ENCODE measurements around the gene FAM241B. TPM values are rescaled to one million over a fixed set of nuclear protein-coding genes. Genes with fewer than 3 reads are reported as not detected.

Gene FAM241B
- total RNA-seq, 1 experiment from 2014 or later, result 24.4 TPM

DNA sequence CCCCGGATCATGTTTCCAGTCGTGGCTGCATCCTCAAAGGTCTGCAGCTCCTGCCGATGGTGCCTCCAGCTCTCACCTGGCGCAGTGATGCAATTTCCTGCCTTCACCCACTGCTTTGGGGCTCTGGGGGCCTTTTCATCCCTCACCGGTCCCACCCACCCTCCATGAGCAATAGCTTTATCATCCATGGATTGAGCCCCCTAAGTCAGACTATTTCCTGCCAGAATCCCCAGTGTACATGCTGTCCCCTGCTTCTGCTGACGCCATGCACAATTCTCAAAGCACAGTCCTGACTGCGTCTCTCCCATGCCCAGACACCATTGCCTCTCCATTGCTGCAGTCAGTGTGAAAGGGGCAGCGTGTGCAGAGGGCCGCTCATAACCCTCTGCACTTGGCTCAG, 49.7 kb downstream of the FAM241B start (continued):
- TF ChIP-seq, protein P1, sequence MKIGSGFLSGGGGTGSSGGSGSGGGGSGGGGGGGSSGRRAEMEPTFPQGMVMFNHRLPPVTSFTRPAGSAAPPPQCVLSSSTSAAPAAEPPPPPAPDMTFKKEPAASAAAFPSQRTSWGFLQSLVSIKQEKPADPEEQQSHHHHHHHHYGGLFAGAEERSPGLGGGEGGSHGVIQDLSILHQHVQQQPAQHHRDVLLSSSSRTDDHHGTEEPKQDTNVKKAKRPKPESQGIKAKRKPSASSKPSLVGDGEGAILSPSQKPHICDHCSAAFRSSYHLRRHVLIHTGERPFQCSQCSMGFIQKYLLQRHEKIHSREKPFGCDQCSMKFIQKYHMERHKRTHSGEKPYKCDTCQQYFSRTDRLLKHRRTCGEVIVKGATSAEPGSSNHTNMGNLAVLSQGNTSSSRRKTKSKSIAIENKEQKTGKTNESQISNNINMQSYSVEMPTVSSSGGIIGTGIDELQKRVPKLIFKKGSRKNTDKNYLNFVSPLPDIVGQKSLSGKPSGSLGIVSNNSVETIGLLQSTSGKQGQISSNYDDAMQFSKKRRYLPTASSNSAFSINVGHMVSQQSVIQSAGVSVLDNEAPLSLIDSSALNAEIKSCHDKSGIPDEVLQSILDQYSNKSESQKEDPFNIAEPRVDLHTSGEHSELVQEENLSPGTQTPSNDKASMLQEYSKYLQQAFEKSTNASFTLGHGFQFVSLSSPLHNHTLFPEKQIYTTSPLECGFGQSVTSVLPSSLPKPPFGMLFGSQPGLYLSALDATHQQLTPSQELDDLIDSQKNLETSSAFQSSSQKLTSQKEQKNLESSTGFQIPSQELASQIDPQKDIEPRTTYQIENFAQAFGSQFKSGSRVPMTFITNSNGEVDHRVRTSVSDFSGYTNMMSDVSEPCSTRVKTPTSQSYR (CRISPR knock-in tag; IDR thresholded peaks at IDR 0.05), result no peak
- TF ChIP-seq, protein P2, sequence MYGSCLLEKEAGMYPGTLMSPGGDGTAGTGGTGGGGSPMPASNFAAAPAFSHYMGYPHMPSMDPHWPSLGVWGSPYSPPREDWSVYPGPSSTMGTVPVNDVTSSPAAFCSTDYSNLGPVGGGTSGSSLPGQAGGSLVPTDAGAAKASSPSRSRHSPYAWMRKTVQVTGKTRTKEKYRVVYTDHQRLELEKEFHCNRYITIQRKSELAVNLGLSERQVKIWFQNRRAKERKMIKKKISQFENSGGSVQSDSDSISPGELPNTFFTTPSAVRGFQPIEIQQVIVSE (CRISPR knock-in tag; IDR thresholded peaks at IDR 0.05; ENCODE audit: borderline replicate concordance), result no peak
- TF ChIP-seq NR1H2 (CRISPR knock-in tag; IDR thresholded peaks at IDR 0.05), result no peak
- TF ChIP-seq, protein P3, sequence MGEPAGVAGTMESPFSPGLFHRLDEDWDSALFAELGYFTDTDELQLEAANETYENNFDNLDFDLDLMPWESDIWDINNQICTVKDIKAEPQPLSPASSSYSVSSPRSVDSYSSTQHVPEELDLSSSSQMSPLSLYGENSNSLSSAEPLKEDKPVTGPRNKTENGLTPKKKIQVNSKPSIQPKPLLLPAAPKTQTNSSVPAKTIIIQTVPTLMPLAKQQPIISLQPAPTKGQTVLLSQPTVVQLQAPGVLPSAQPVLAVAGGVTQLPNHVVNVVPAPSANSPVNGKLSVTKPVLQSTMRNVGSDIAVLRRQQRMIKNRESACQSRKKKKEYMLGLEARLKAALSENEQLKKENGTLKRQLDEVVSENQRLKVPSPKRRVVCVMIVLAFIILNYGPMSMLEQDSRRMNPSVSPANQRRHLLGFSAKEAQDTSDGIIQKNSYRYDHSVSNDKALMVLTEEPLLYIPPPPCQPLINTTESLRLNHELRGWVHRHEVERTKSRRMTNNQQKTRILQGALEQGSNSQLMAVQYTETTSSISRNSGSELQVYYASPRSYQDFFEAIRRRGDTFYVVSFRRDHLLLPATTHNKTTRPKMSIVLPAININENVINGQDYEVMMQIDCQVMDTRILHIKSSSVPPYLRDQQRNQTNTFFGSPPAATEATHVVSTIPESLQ (CRISPR knock-in tag; IDR thresholded peaks at IDR 0.05), result no peak
- TF ChIP-seq, protein P4, sequence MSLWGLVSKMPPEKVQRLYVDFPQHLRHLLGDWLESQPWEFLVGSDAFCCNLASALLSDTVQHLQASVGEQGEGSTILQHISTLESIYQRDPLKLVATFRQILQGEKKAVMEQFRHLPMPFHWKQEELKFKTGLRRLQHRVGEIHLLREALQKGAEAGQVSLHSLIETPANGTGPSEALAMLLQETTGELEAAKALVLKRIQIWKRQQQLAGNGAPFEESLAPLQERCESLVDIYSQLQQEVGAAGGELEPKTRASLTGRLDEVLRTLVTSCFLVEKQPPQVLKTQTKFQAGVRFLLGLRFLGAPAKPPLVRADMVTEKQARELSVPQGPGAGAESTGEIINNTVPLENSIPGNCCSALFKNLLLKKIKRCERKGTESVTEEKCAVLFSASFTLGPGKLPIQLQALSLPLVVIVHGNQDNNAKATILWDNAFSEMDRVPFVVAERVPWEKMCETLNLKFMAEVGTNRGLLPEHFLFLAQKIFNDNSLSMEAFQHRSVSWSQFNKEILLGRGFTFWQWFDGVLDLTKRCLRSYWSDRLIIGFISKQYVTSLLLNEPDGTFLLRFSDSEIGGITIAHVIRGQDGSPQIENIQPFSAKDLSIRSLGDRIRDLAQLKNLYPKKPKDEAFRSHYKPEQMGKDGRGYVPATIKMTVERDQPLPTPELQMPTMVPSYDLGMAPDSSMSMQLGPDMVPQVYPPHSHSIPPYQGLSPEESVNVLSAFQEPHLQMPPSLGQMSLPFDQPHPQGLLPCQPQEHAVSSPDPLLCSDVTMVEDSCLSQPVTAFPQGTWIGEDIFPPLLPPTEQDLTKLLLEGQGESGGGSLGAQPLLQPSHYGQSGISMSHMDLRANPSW (CRISPR knock-in tag; conservative IDR thresholded peaks at IDR 0.05; ENCODE audit: low read depth), result no peak
- TF ChIP-seq ZNF671 (CRISPR knock-in tag; IDR thresholded peaks at IDR 0.05), result no peak
- TF ChIP-seq ZNF138 (CRISPR knock-in tag; conservative IDR thresholded peaks at IDR 0.05), result no peak
- TF ChIP-seq, protein P5, sequence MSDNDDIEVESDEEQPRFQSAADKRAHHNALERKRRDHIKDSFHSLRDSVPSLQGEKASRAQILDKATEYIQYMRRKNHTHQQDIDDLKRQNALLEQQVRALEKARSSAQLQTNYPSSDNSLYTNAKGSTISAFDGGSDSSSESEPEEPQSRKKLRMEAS (CRISPR knock-in tag; IDR thresholded peaks at IDR 0.05), result no peak
- TF ChIP-seq, protein P6, sequence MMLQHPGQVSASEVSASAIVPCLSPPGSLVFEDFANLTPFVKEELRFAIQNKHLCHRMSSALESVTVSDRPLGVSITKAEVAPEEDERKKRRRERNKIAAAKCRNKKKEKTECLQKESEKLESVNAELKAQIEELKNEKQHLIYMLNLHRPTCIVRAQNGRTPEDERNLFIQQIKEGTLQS (CRISPR knock-in tag; conservative IDR thresholded peaks at IDR 0.05), result no peak
- TF ChIP-seq, protein P7, sequence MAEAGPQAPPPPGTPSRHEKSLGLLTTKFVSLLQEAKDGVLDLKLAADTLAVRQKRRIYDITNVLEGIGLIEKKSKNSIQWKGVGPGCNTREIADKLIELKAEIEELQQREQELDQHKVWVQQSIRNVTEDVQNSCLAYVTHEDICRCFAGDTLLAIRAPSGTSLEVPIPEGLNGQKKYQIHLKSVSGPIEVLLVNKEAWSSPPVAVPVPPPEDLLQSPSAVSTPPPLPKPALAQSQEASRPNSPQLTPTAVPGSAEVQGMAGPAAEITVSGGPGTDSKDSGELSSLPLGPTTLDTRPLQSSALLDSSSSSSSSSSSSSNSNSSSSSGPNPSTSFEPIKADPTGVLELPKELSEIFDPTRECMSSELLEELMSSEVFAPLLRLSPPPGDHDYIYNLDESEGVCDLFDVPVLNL (CRISPR knock-in tag; IDR thresholded peaks at IDR 0.05; ENCODE audit: borderline replicate concordance, low read depth), result no peak

DNA sequence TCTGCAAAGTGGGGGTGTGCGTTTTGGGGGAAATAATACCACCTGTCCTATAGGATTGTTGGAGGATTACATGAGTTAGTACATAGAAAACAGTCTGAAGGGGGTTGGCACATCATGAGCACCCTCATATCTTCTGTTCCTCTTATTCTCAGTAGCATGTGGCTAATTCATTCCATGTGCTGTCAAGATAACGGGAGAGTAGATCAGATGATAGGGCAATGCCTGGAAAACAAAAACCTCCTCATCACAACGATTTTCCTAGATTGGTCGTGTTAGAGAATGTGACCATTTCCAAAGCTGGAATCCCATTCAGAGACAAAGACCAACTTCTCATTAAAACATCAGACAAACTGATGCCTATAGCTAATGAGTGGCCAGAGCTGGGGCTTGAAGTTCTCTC, 50.6 kb downstream of the FAM241B start:
- ChIA-PET POLR2A (interaction anchor here (0.6 kb wide), 1 partner anchor 321 kb away, joined by 4 read pairs; no protein-coding TSS in a partner anchor), CTCF (interaction anchor here (0.8 to 2.5 kb wide), 5 partner anchors 16 to 173 kb away, joined by 3 to 14 read pairs (median 7); no protein-coding TSS in a partner anchor)
- DNase-seq (ENCODE audit: low spot score) (no peak), ATAC-seq (no peak)
- Mint-ChIP-seq H3K9me3 (no peaks in the 10 kb centered on the region), H3K4me3 (no peak overlapping the region), H3K4me1 (peaks cover 20% of the 10 kb centered on the region), H3K27me3 (ENCODE audit: low read depth) (peaks cover 3% of the 10 kb centered on the region; the same call in 1 of the 2 replicates), H3K36me3 (no peaks in the 10 kb centered on the region), H3K27ac (no peak overlapping the region)
- no peak for TF ChIP-seq NR1H2 (CRISPR knock-in tag; IDR thresholded peaks at IDR 0.05)
- no peak for TF ChIP-seq KAT7 (CRISPR knock-in tag; IDR thresholded peaks at IDR 0.05; ENCODE audit: borderline replicate concordance)
- no peak for TF ChIP-seq ZNF138 (CRISPR knock-in tag; conservative IDR thresholded peaks at IDR 0.05)
- no peak for TF ChIP-seq SMAD3 (CRISPR knock-in tag; IDR thresholded peaks at IDR 0.05; ENCODE audit: borderline replicate concordance)
- TF ChIP-seq ZNF416 (CRISPR knock-in tag; IDR thresholded peaks at IDR 0.05), result no peak
- TF ChIP-seq ESRRA (CRISPR knock-in tag; IDR thresholded peaks at IDR 0.05; ENCODE audit: borderline replicate concordance), result no peak
- TF ChIP-seq ATF1 (CRISPR knock-in tag; IDR thresholded peaks at IDR 0.05), result no peak
- no peak for TF ChIP-seq JAZF1 (CRISPR knock-in tag; IDR thresholded peaks at IDR 0.05)

All from WTC11 (cell line).